GM21381 (cell line): ENCODE measurements around the gene TNS1.

Source experiments
- ATAC-seq: cut with Tn5 transposase; IDR thresholded peaks from one replicate; pipeline ENCODE4 v1.9.1; 2021; ENCODE audit warnings: mild to moderate bottlenecking, moderate library complexity; ENCODE audit not compliant: unreplicated experiment

Gene TNS1

GRCh38 chr2:217983276-217984233, 19.2 kb downstream of the TNS1 start:
- ATAC-seq, result no peak

- ATAC-seq, result no peak
Observed at GRCh38 chr2:217981971-217982370, 20.8 kb downstream of the TNS1 start.

- ATAC-seq, result no peak
Observed at GRCh38 chr2:217981084-217981730, 21.6 kb downstream of the TNS1 start.

- no peak for ATAC-seq
Observed at GRCh38 chr2:217980591-217980990, 22.2 kb downstream of the TNS1 start.

GRCh38 chr2:217980036-217980435, 22.8 kb downstream of the TNS1 start:
- ATAC-seq, result no peak

GRCh38 chr2:217979151-217979811, 23.5 kb downstream of the TNS1 start:
- no peak for ATAC-seq

- ATAC-seq, result no peak
Observed at GRCh38 chr2:217978536-217979150, 24.2 kb downstream of the TNS1 start.

- ATAC-seq, result no peak
Observed at GRCh38 chr2:217977840-217978535, 24.8 kb downstream of the TNS1 start.

- no peak for ATAC-seq
Observed at GRCh38 chr2:217976301-217976700, 26.5 kb downstream of the TNS1 start.

GRCh38 chr2:217975626-217976025, 27.2 kb downstream of the TNS1 start:
- no peak for ATAC-seq

GRCh38 chr2:217974389-217975005, 28.3 kb downstream of the TNS1 start:
- no peak for ATAC-seq

GRCh38 chr2:217973008-217973787, 29.6 kb downstream of the TNS1 start:
- ATAC-seq, result no peak

- ATAC-seq, result no peak
Observed at GRCh38 chr2:217972490-217972889, 30.3 kb downstream of the TNS1 start.

- ATAC-seq, result no peak
Observed at GRCh38 chr2:217972037-217972436, 30.8 kb downstream of the TNS1 start.

GRCh38 chr2:217971166-217971565, 31.6 kb downstream of the TNS1 start:
- ATAC-seq, result no peak

GRCh38 chr2:217970206-217970605, 32.6 kb downstream of the TNS1 start:
- ATAC-seq, result no peak

GRCh38 chr2:217969588-217969987, 33.2 kb downstream of the TNS1 start:
- no peak for ATAC-seq

GRCh38 chr2:217968023-217968422, 34.8 kb downstream of the TNS1 start:
- ATAC-seq, result no peak

GRCh38 chr2:217966423-217967070, 36.2 kb downstream of the TNS1 start:
- no peak for ATAC-seq
